HG03575 (cell line): ENCODE data around the gene DLGAP4.
"Not testable (repeated sequence)": the region's sequence is repeated elsewhere in the genome, so short reads cannot be mapped to it uniquely, and the experiment has no call there.

Experiments used
- ATAC-seq: cut with Tn5 transposase; IDR thresholded peaks from one replicate; pipeline ENCODE4 v1.9.1; 2021; ENCODE audit not compliant: unreplicated experiment, insufficient number of reproducible peaks, low FRiP score; ENCODE audit errors: extremely low read depth

The DLGAP4 gene

GRCh38 chr20:36555248-36555647 lies 249.1 kb downstream of the DLGAP4 start:
- ATAC-seq = no peak

DNA sequence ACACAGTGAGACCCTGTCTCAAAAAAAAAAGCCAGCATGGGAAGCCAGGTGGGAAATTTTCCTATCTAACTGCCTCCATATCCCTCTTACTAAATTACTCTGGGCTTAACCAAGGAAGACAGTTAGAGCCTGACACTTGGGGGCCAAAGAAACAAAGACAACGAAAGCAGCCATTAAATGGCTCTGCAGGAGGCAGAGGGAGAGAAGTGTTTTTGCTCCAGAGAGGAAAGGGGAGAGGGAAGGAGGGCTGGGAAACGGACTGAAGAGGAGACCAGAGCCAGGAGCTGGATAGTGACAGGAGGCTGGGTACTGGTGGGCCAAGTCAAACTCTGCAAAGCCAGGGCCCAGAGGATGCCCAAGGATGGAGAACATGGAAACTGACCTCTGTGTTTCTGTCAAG lies 256.6 kb downstream of the DLGAP4 start:
- ATAC-seq = no peak

GRCh38 chr20:36563374-36563773 lies 257.2 kb downstream of the DLGAP4 start:
- no peak for ATAC-seq

DNA sequence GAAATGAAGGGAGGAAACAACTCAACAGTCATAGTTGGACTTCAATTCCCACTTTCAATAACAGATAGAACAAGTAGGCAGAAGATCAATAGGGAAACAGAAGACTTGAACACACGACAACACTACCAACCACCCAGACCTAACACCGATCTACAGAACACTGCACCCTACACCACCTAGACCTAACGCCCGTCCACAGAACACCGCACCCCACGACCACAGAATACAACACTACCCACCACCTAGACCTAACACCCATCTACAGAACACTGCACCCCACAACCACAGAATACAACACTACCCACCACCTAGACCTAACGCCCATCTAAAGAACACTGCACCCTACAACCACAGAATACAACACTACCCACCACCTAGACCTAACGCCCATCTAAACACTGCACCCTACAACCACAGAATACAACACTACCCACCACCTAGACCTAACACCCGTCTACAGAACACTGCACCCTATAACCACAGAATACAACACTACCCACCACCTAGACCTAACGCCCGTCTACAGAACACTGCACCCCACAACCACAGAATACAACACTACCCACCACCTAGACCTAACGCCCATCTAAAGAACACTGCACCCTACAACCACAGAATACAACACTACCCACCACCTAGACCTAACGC lies 258.1 kb downstream of the DLGAP4 start:
- ATAC-seq = not testable (repeated sequence)

DNA sequence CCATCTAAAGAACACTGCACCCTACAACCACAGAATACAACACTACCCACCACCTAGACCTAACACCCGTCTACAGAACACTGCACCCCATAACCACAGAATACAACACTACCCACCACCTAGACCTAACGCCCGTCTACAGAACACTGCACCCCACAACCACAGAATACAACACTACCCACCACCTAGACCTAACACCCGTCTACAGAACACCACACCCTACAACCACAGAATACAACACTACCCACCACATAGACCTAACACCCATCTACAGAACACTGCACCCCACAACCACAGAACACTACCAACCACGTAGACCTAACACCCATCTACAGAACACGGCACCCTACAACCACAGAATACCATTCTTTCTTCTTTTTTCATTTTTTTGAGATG lies 258.6 kb downstream of the DLGAP4 start:
- ATAC-seq = not testable (repeated sequence)

GRCh38 chr20:36565520-36565919 lies 259.4 kb downstream of the DLGAP4 start:
- ATAC-seq = no peak

- ATAC-seq = no peak
These were observed 263.8 kb downstream of the DLGAP4 start for GRCh38 chr20:36569847-36570429.

DNA sequence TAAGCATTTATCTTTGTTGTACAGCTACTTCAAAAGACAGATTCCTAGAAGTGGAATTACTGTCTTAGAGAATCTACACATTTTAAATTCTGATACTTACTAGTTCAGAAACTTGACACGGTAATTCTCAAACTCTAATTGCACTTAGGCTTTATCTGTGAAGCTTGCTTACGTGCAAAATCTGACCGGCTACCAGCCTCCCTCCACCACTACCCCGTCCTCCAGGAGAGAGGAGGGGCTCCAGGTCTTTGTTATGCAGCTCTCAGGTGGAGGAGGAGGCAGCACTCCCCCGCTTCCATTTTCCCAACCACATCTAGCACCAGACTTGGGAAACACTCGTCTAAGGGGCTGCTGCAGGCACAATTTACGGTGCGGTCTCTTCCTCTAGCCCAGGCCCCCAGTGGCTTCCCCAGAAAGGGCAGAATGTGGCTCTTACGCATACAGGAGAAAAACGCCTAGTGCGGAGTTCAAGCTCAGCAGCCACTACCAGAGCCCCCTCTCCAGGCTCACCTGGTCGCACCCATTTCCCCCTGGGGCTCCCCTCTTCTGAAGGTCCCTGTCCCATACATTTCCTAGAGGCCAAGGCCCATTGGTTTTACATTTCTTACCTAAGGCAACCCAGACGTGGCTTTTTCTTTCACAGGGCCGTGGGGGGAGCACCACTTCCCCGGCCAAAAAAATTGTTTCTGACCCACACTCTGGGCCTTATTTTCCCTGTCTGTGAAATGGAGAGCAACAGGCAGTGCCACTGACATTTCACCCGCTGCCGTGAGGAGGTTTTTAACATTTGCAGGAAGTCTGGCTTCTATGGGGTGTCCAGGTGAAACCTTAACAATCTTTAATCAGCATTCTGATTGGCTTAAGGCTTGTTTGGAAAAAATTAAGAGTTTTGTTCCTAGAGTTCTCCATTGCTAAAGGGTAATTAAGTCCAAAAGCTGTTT lies 265.7 kb downstream of the DLGAP4 start:
- ATAC-seq = no peak

- no peak for ATAC-seq
These were observed 266.6 kb downstream of the DLGAP4 start for GRCh38 chr20:36572701-36573102.

DNA sequence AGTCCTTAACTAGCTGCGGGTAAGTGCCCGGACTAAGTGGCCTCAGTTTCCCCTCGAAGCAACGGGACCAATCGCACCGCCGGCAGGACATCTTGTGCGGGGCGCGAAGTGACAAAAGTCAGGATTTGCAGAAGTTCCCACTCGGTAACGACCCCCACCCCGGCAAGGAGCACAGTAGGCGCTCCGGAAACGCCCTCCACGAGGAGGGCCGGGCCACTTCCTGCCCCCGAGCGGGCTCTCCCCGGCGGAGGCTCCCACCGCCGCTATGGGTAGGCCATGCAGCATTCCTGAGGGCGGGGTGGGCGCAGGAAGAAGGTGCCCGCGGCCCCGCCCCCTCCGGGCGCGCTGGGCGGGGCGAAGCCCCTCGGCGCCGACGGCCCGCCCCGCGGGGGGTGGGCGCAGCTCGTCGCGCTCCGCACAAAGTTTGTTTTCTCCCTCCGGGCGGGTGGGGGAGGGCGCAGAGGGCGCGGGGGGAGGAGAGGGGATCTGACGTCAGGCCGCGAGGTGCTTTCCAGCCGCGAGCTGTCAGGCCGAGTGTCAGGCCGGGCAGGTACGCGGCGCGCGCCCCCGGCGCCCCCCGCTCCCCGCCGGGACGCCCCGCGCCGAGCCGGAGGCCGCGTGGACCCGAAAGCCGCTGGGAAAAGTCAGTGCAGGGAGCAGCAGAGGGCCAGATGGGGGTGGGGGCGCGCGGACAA lies 267.1 kb downstream of the DLGAP4 start, which contains the start of gene TGIF2:
Gene TGIF2 (plus strand): TSS at position 495 of the 695 bp plus-strand sequence. CDS start 5,178 bp downstream, outside the sequence.
- no peak for ATAC-seq

DNA sequence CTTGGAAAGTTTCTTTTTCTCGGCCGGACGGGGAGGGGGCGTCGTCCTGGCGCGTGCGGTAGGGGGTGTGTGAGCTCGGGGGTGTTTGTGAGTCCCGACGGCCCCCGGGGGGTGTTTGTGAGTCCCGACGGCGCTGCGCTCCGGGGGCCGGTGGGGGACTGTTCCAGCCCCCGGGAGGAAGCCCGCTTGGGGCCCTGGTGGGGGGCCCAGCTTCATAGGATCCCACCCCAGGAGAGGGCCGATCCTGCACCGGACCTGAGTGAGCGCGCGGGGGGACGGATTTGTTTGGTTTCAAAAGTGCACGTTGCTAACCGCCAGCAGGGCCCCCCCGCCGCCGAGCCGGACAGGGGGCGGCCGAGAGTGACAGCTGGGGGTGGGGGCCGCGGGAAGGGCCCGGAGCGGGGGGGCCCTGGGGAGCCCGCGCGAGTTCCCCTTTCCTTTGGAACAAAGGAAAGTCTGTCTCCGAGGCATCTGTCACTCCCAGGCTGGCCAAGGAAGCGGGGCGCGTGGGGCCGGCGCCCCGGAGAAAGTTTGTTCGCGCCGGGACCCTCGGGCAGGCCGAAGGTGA lies 267.7 kb downstream of the DLGAP4 start:
- ATAC-seq = no peak

DNA sequence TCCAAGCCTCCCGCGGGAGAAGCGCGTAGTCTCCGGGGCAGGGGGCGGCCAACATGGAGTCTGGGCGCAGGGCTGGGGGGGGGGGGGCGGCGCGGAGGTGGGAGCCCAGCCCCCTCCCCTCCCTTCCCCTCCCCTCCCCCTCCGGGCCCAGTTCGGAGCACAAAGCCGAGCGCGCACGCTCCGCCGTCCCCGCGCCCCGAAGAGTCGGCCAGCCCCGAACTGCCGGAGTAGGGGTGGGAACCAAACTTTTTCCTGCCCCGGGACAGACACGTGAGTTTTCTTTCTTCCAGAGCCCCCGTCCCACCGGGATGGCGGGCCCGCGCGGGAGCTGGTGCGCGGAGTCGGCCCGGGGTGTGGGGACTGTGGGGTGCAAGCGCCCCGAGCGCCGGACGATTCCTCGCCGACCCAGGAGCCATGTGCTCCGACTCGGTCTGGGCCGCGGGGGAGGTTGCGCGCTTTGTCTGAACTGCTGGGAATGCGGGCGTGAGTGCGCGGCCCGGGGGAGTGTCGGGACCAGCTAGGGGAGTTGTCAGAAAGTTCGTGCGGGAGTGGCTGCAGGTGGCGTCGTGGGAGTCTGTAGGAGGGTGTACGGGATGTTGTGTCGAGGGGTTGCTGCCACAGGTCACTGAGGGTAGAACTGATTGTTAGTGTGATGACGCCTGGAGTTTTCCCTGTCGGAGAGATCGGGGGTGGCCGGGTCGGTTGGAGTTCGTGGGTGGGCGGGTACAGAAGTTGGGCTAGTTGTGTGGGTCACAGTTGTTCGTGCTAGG lies 268.4 kb downstream of the DLGAP4 start:
- ATAC-seq = no peak

- no peak for ATAC-seq
These were observed 269.9 kb downstream of the DLGAP4 start for GRCh38 chr20:36576081-36576445.
